Keratinocyte (primary cell): ENCODE data around the gene FOLR1. TPM values are rescaled to one million over a fixed set of nuclear protein-coding genes. Genes with fewer than 3 reads are reported as not detected.

Source experiments
- DNase-seq: peaks from one replicate; pipeline ENCODE4 v3.0.0-alpha.2; 2011; ENCODE audit warnings: low read depth, missing footprints, low spot score
- FAIRE-seq: peaks from 2 replicates; lab custom pipeline; 2011; peaks lifted over from hg19 to GRCh38; lab: Jason Lieb, UNC
- H2AFZ ChIP-seq: 2 replicates; pipeline ENCODE4 v1.6.0; 2012; ENCODE audit warnings: low read length, control low read depth, inconsistent platforms; ENCODE audit not compliant: control insufficient read depth
- H3K27ac ChIP-seq: 2 replicates; pipeline ENCODE4 v1.5.1; 2011; ENCODE audit warnings: low read length; ENCODE audit not compliant: control insufficient read depth, insufficient read depth
- H3K27me3 ChIP-seq: 3 replicates; pipeline ENCODE4 v1.6.0; 2011; ENCODE audit warnings: low read length; ENCODE audit not compliant: control insufficient read depth, insufficient read depth; ENCODE audit errors: extremely low read depth
- H3K36me3 ChIP-seq, 2 experiments: 2 replicates in 1 of 2; 3 replicates in 1 of 2; pipeline ENCODE4 v1.5.1; 2011; ENCODE audit warnings: low read length in 2 of 2, mild to moderate bottlenecking in 1 of 2; ENCODE audit not compliant: control insufficient read depth in 2 of 2, insufficient read depth in 2 of 2; ENCODE audit errors: extremely low read depth in 1 of 2
- H3K4me1 ChIP-seq: 3 replicates; pipeline ENCODE4 v1.5.1; 2011; ENCODE audit warnings: low read length; ENCODE audit not compliant: control insufficient read depth, insufficient read depth; ENCODE audit errors: extremely low read depth
- H3K4me2 ChIP-seq: 3 replicates; pipeline ENCODE4 v1.6.0; 2011; ENCODE audit warnings: low read depth, low read length; ENCODE audit not compliant: control insufficient read depth, insufficient read depth; ENCODE audit errors: extremely low read depth
- H3K4me3 ChIP-seq, 3 experiments: fragments of 200-600 bp in 1 of 3; sonication (generic) in 1 of 3; 2 replicates in 2 of 3; 3 replicates in 1 of 3; pipeline ENCODE4 v1.5.1; 2011 to 2016; ENCODE audit warnings: low read length in 3 of 3, mild to moderate bottlenecking in 3 of 3, control low read depth in 2 of 3, inconsistent platforms in 1 of 3, low read depth in 1 of 3, mixed read lengths in 1 of 3, mixed run types in 1 of 3, moderate library complexity in 1 of 3; ENCODE audit not compliant: control insufficient read depth in 2 of 3, insufficient read depth in 2 of 3; ENCODE audit errors: extremely low read depth in 1 of 3
- H3K79me2 ChIP-seq: 2 replicates; pipeline ENCODE4 v1.6.0; 2012; ENCODE audit warnings: low read length; ENCODE audit not compliant: control insufficient read depth, insufficient read depth
- H3K9ac ChIP-seq: 3 replicates; pipeline ENCODE4 v1.6.0; 2011; ENCODE audit warnings: low read length; ENCODE audit not compliant: control insufficient read depth, insufficient read depth; ENCODE audit errors: extremely low read depth
- H3K9me1 ChIP-seq: 3 replicates; pipeline ENCODE4 v1.6.0; 2011; ENCODE audit warnings: low read length; ENCODE audit not compliant: control insufficient read depth, insufficient read depth; ENCODE audit errors: extremely low read depth
- H3K9me3 ChIP-seq: 2 replicates; pipeline ENCODE4 v1.5.1; 2012; ENCODE audit warnings: low read depth, low read length; ENCODE audit not compliant: control insufficient read depth
- H4K20me1 ChIP-seq: 3 replicates; pipeline ENCODE4 v1.6.0; 2011; ENCODE audit warnings: low read length; ENCODE audit not compliant: control insufficient read depth, insufficient read depth; ENCODE audit errors: extremely low read depth
- CTCF ChIP-seq, 3 experiments: IDR thresholded peaks in 1 of 3; conservative IDR thresholded peaks in 1 of 3; optimal IDR thresholded peaks in 1 of 3; 2 replicates in 2 of 3; 3 replicates in 1 of 3; pipeline versions ENCODE3 to v1.5.1; 2011; ENCODE audit warnings: low read length in 3 of 3, mild to moderate bottlenecking in 3 of 3, moderate library complexity in 2 of 3, control low read depth in 1 of 3, inconsistent platforms in 1 of 3; ENCODE audit not compliant: insufficient read depth in 2 of 3; ENCODE audit errors: extremely low read depth in 1 of 3
- EZH2 ChIP-seq: IDR thresholded peaks from one replicate; pipeline ENCODE4 v1.6.1; 2012; ENCODE audit warnings: inconsistent platforms, mild to moderate bottlenecking, low read length, moderate library complexity
- dilution Hi-C: fragments of 300-500 bp; cut with MboI; formaldehyde crosslinking; loops from one replicate; pipeline ENCODE4 v1.7.0; 2020; ENCODE audit warnings: low sequenced_read_pairs; ENCODE audit not compliant: extremely low pct_ligation_motif_present
- polyA plus RNA-seq, 5 experiments: library from polyadenylated mRNA; depleted of rRNA in 3 of 5; stranded (reverse) in 3 of 5; stranded (forward) in 1 of 5; unstranded in 1 of 5; fragments of >200 nt; gene quantifications; 1 replicate in 1 of 5; 2 replicates in 3 of 5; 3 replicates in 1 of 5; pipeline versions ENCODE4 v1.2.1 to v1.2.3, GENCODE V29; 2011 to 2012; ENCODE audit warnings: missing spikeins in 2 of 5, low read depth in 1 of 5, low replicate concordance in 1 of 5

The FOLR1 gene
- polyA plus RNA-seq, 1 donor (not counting 4 experiments of a cell fraction or from before 2014, with no cell fraction given), result 0.13 TPM

GRCh38 chr11:72222907-72223614 lies 31.1 kb downstream of the FOLR1 start:
- Histone ChIP-seq H3K4me2 (peak overlapping the region; percentile 95), H3K9me1 (no peaks in the 10 kb centered on the region), H3K27me3 (peaks cover 7% of the 10 kb centered on the region), H4K20me1 (peaks cover 3% of the 10 kb centered on the region), H3K36me3 (peaks cover 0 to 10% of the 10 kb centered on the region in 2 experiments), H3K27ac (peak overlapping the region; percentile 36), H2AFZ (peak overlapping the region; percentile 83), H3K79me2 (peaks cover 24% of the 10 kb centered on the region), H3K9ac (peak overlapping the region; percentile 73), H3K9me3 (no peaks in the 10 kb centered on the region), H3K4me3 (peak overlapping the region; percentile 72 to 86 (median 74)), H3K4me1 (peaks cover 10% of the 10 kb centered on the region)
- DNase-seq (peak; percentile 26), FAIRE-seq (no peak)
- dilution Hi-C loops, result no loop called here
- TF ChIP-seq EZH2 (no peak), CTCF (optimal IDR thresholded peaks at IDR 0.05 in 1 of 3, IDR thresholded peaks at IDR 0.05 in 1 of 3, conservative IDR thresholded peaks at IDR 0.05 in 1 of 3; ENCODE audit: extremely low read depth in 1 of 3, insufficient read depth in 2 of 3, low read length in 3 of 3) (peak in 1 of 3 experiments; percentile 35)

GRCh38 chr11:72223615-72224563 lies 31.9 kb downstream of the FOLR1 start:
- FAIRE-seq (no peak), DNase-seq (no peak)
- Histone ChIP-seq H3K27ac (peak overlapping the region; percentile 63), H4K20me1 (peaks cover 3% of the 10 kb centered on the region), H2AFZ (peak overlapping the region; percentile 83), H3K36me3 (peaks cover 4 to 13% of the 10 kb centered on the region in 2 experiments), H3K9me1 (no peaks in the 10 kb centered on the region), H3K4me2 (peak overlapping the region; percentile 95), H3K4me1 (peaks cover 10% of the 10 kb centered on the region), H3K27me3 (no peaks in the 10 kb centered on the region), H3K9ac (peak overlapping the region; percentile 73), H3K4me3 (peak overlapping the region; percentile 74 to 86 (median 81)), H3K9me3 (no peaks in the 10 kb centered on the region), H3K79me2 (peaks cover 25% of the 10 kb centered on the region)
- TF ChIP-seq CTCF (optimal IDR thresholded peaks at IDR 0.05 in 1 of 3, IDR thresholded peaks at IDR 0.05 in 1 of 3, conservative IDR thresholded peaks at IDR 0.05 in 1 of 3; ENCODE audit: extremely low read depth in 1 of 3, insufficient read depth in 2 of 3, low read length in 3 of 3), result no peak
- TF ChIP-seq EZH2, result no peak
- dilution Hi-C loops, result no loop called here
